HFFc6 (cell line): Measurements from ENCODE around the gene AGBL3. TPM values are rescaled to one million over a fixed set of nuclear protein-coding genes. Genes with fewer than 3 reads are reported as not detected.

Experiments
- DNase-seq: peaks from one replicate; pipeline ENCODE4 v3.0.0-alpha.2; 2018
- H3K27ac Mint-ChIP-seq: 2 replicates; pipeline ENCODE4 v1.8.0; 2020; ENCODE audit warnings: mild to moderate bottlenecking, mixed read lengths
- H3K27me3 Mint-ChIP-seq: 2 replicates; pipeline ENCODE4 v1.8.0; 2021; ENCODE audit warnings: mild to moderate bottlenecking, moderate library complexity, mixed read lengths; ENCODE audit not compliant: insufficient read depth
- H3K36me3 Mint-ChIP-seq: 2 replicates; pipeline ENCODE4 v1.8.0; 2021; ENCODE audit warnings: low read depth, mixed read lengths
- H3K4me1 Mint-ChIP-seq: 2 replicates; pipeline ENCODE4 v1.8.0; 2020; ENCODE audit warnings: low read depth, mixed read lengths
- H3K4me3 Mint-ChIP-seq: 2 replicates; pipeline ENCODE4 v1.8.0; 2020; ENCODE audit warnings: mild to moderate bottlenecking, moderate library complexity, mixed read lengths
- H3K9me3 Mint-ChIP-seq: 2 replicates; pipeline ENCODE4 v1.8.0; 2020; ENCODE audit warnings: mild to moderate bottlenecking, mixed read lengths
- CTCF ChIP-seq: fragments of 200-600 bp; sonication (generic); IDR thresholded peaks from 2 replicates; pipeline ENCODE4 v1.5.0; 2021; ENCODE audit warnings: antibody characterized with exemption, mild to moderate bottlenecking
- total RNA-seq, 6 experiments: library from RNA; stranded (reverse); fragmentation: NEBNext Ultra II Directional; extraction: Animal tissue kit (Norgen Biotek cat#: 25700); gene quantifications; 2 replicates in 1 of 6; 3 replicates in 5 of 6; pipeline ENCODE4 v1.2.3, GENCODE V29; 2021

AGBL3 gene
- total RNA-seq, 6 experiments from 2014 or later: 0.38 to 0.76 (median 0.68) TPM

GRCh38 chr7:135180122-135180521 is 193.8 kb downstream of the AGBL3 start:
- Mint-ChIP-seq H3K9me3 (peaks cover 33% of the 10 kb centered on the region), H3K27ac (no peak overlapping the region), H3K36me3 (peaks cover 48% of the 10 kb centered on the region), H3K4me1 (peaks cover 7% of the 10 kb centered on the region), H3K27me3 (no peaks in the 10 kb centered on the region), H3K4me3 (no peak overlapping the region)
- TF ChIP-seq CTCF: no peak
- no peak for DNase-seq

- TF ChIP-seq CTCF: no peak
- no peak overlapping the region for H3K27ac Mint-ChIP-seq
- H3K27me3 Mint-ChIP-seq: no peaks in the 10 kb centered on the region; the same call in 1 of the 2 replicates
- no peak overlapping the region for H3K4me3 Mint-ChIP-seq
- peaks cover 33% of the 10 kb centered on the region for H3K9me3 Mint-ChIP-seq
- H3K4me1 Mint-ChIP-seq: peaks cover 7% of the 10 kb centered on the region
- DNase-seq: no peak
- H3K36me3 Mint-ChIP-seq: peaks cover 52% of the 10 kb centered on the region
Measured at GRCh38 chr7:135181261-135181928, 195.1 kb downstream of the AGBL3 start.

- Mint-ChIP-seq H3K9me3 (peaks cover 33% of the 10 kb centered on the region), H3K36me3 (peaks cover 52% of the 10 kb centered on the region), H3K4me1 (peaks cover 7% of the 10 kb centered on the region), H3K27me3 (no peaks in the 10 kb centered on the region; the same call in 1 of the 2 replicates), H3K4me3 (no peak overlapping the region), H3K27ac (no peak overlapping the region)
- no peak for TF ChIP-seq CTCF
- no peak for DNase-seq
Measured at GRCh38 chr7:135181929-135182678, 195.8 kb downstream of the AGBL3 start.

- Mint-ChIP-seq H3K36me3 (peaks cover 58% of the 10 kb centered on the region), H3K27me3 (no peaks in the 10 kb centered on the region; the same call in 1 of the 2 replicates), H3K9me3 (peaks cover 33% of the 10 kb centered on the region), H3K27ac (no peak overlapping the region), H3K4me1 (no peaks in the 10 kb centered on the region), H3K4me3 (no peak overlapping the region)
- no peak for TF ChIP-seq CTCF
- DNase-seq: no peak
Measured at GRCh38 chr7:135183478-135183877, 197.2 kb downstream of the AGBL3 start.

- Mint-ChIP-seq H3K4me1 (no peaks in the 10 kb centered on the region), H3K4me3 (no peak overlapping the region), H3K27ac (no peak overlapping the region), H3K36me3 (peaks cover 59% of the 10 kb centered on the region), H3K9me3 (peaks cover 33% of the 10 kb centered on the region), H3K27me3 (no peaks in the 10 kb centered on the region; the same call in 1 of the 2 replicates)
- no peak for DNase-seq
- no peak for TF ChIP-seq CTCF
Measured at GRCh38 chr7:135184254-135184841, 198.0 kb downstream of the AGBL3 start.

Other genes with a start within 250 kb of the AGBL3 start
- gene CALD1, start 206.9 kb upstream of the AGBL3 start, total RNA-seq: 1,000 to 10,000 TPM; 1,066 to 1,726 (median 1,102) TPM
- 1 to 10 TPM in 4 of 6 experiments, under 1 TPM in 2; 0.47 to 2.2 (median 1.6) TPM for gene TMEM140, start 161.6 kb downstream of the AGBL3 start, total RNA-seq
- gene CYREN, start 184.2 kb downstream of the AGBL3 start, total RNA-seq: 10 to 100 TPM; 26.4 to 32.8 (median 30.0) TPM
- gene WDR91, start 225.0 kb downstream of the AGBL3 start, total RNA-seq: 10 to 100 TPM in 4 of 6 experiments, 1 to 10 TPM in 2; 7.5 to 12.4 (median 10.4) TPM
- not detected for gene STRA8, start 247.3 kb downstream of the AGBL3 start, total RNA-seq